ENCODE data around the gene TRPC4.

TRPC4 gene

DNA sequence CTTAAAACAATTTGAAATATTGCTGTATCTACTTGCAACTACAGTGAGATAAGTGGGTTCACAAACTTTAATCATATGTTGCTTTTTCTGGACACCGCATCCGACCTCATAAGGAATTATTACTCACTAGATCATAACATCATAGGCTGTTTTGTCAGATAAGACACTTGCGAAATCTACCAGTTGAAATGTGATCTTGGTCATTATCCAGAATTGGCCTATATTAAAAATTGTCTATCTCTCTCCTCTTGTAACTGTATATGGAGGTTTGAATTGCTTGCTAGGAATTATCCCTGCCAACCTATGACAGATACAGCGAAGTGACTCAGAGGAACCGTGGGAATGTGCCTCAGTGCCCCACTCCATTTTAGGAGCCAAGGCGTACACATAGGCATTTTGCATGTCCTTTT is 154.0 kb downstream of the TRPC4 start:
- DNase-seq, result no peak

DNA sequence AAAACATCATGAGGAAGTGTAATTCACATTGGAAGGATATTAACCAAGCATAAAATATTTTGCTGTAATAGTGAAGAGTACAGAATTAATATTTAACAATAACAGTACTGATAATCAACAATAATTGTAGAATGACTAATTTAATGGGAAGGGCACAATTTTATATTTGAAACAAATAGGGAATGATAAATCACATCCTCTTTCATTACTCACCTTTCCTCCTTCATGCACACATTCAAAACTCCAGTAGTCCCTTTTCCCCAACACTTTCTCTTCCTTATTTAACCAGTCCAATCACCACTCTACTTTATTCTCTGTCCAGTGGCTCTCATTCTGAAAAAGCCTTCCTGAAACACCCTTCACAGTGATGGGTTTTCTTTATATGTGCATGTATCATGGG is 160.3 kb downstream of the TRPC4 start:
- no peak for DNase-seq

DNA sequence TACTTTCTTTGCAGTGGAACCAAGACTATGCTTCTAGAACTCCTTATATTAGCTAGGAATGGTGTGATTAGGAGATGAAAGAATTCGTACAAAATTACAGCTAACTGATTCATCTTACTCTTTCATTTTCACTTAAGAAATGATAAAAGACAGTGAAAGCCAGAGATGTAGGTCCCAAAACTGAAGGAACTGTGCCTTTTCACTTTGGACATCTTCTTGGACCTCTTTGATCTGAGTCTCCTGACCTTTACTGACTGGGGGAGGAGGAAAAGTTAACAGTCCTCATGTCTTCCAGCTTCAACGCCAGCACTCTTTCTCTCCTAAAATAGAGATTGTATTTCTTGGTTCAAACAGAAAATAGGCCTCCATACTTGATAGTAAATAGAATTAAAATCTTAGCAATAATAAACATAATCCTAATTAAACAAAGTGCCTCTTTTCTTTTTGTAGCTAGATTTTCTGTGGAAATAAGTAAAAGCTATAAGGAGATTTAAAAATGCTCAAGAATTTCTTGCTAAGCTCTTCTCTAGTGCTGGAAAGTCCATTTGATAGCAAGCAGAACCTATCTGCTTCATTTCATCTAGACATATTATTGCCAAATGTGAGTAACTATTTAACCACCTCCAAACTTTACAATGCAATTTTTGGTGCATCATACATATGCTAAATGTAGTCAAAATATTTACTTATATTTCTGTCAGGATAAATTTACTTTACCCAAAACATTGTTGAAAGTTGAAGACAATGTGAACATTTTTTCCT is 161.7 kb downstream of the TRPC4 start:
- DNase-seq, result no peak

DNA sequence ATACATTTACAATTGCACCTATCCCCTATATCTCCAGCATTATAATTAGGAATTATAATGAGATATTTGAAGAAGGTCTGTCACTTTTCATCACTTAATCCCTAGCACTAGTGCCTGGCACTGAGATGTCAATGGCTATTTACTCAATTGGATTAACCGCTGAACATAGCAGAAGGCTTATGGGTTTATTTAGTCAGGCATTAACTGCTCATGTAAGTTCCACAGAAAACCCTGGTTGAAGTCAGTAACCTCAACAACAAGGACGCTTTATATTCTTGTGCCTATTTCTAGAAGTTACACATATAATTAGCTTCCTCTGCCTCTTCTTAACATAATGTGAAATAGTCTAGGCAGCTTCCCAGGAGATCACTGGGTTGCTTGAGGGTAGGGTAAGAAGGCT is 163.5 kb downstream of the TRPC4 start:
- no peak for DNase-seq

DNA sequence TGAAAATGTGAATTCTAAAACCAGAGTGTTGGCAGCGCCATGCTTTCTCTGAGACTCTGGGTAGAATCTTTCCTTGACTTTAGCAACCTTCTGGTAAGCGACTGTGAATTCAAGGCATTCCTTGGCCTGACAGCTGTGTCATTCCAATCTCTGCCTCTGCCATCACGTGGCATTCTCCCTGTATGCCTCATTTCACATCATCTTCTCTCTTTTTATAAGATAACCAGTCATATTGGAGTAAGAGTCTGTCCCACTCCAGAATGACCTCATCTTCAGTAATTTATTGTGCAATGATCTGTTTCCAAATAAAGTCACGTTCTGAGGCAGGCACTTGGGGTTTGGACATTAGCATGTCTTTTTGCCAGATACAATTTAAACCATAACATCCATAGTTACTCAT is 167.6 kb downstream of the TRPC4 start:
- DNase-seq, result no peak

DNA sequence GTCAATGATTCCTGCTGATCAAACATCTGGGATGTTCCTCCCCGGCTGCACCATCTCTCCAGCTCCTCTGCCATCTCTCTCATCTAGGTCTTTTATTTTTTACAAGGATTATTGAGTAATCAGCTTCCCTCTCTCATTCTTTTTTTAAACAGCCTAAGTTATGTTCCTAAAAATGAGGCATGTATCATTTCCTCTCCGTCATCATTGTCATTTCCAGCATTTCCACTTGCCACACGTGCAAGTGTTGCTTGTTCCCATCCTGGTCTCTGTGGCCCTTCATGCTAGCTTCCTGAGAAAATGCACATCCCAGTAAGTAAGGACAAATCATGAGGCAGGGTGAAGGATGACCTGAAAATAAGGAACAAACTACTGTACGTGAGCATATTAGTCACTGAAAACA is 168.3 kb downstream of the TRPC4 start:
- no peak for DNase-seq

DNA sequence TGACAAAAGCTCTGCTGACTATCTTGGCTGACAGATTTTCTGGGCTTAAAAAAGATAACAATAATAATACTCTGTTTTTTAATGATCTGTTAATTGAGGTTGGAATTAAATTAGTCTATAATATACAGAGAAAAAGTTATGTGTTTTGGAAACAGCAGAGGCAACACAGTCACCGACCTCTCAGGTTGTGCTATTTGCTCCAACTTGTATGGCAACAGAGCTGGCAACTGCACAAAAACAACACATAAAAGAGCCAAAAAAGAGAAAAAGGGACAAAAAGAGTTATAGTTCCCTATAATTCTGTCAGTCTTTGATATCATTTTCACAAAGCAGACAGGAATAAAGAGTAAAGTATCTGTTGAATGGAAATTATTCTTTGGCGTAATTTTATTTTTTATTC is 168.7 kb downstream of the TRPC4 start:
- DNase-seq, result no peak

DNA sequence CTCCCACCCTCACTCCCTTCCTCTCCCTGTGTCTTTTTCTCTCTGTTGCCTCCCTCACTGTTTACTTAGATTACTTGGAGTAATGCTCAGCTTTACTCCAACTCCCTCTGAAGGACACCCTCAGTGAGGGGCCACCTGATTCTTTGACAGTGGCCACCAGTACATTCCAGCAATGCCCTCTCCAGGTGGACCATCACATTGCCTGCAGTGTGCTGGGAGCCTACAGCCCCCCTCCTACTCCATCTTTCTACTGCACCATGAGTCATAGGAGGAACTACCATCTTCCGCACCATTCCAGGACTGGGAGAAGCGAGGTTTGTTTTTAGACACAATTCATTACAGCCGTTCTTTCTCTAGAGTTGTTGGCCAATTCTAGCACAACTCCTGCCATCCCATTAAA is 174.4 kb downstream of the TRPC4 start:
- DNase-seq, result no peak

DNA sequence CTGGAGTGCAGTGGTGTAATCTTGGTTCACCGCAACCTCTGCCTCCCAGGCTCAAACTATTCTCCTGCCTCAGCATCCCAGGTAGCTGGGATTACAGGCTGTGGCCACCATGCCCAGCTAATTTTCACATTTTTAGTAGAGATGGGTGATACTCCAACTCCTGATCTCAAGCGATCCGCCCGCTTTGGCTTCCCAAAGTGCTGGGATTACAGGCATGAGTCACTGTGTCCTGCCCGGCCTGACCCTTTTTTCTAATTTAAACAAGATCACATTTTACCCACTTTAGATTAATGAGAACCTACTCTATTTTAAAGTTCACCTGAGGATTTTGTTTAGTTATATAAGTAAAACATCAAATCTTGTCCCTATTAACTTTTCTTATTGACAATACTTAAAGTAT is 179.2 kb downstream of the TRPC4 start:
- DNase-seq, result no peak

DNA sequence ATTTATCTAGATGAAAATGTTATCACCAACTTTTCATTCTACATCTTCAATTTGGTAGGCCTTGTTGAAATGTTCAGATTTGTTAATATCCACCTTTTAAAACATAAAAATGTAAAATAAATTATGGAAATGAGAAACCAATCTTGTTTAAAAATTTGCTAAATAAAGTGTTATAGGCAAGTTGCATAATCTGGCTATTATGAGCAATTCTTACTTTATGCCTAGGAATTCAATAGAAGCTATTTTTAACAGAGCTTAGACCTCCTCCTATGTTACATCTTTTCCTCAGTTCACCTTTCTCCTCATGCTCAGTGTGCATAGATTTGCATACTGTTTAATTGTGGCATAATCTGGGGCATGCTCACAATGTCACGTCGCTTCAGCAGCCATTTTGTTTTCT is 183.1 kb downstream of the TRPC4 start:
- DNase-seq, result no peak

DNA sequence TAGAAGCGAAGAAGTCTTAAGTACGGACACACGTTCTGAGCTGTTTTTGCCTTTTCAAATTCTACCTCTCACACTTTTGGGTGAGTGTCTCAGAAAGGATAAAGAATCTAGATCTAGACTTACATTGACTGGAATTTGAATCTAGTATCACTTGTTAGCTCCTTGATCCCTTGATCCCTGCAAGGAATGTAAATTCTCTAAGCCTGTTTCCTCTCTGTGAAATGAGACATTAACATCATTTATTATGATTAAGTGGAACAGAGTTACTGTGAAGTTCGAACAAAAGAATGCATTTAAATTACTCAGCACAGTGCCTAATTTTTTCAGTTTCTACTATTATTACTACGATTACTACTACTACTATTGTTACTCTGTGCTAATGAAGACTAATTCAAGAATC is 184.4 kb downstream of the TRPC4 start:
- no peak for DNase-seq

DNA sequence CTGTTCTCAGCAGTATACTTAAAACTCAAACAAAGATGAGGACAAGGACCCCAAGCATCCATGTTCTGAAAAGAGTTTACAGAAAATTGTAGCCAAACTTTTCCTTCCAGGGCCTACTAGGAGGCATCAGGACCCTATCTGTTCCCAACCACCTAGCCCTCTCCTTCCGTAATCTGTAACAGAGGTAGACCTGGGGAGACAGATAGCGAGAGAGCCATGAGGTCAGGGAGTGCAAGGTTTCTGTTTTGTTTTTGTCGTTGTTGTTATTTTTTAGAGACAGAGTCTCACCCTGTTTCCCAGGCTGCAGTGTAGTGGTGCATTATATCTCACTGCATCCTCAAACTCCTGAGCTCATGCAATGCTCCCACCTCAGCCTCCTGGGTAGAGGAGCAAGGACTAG is 187.1 kb downstream of the TRPC4 start:
- DNase-seq, result no peak

DNA sequence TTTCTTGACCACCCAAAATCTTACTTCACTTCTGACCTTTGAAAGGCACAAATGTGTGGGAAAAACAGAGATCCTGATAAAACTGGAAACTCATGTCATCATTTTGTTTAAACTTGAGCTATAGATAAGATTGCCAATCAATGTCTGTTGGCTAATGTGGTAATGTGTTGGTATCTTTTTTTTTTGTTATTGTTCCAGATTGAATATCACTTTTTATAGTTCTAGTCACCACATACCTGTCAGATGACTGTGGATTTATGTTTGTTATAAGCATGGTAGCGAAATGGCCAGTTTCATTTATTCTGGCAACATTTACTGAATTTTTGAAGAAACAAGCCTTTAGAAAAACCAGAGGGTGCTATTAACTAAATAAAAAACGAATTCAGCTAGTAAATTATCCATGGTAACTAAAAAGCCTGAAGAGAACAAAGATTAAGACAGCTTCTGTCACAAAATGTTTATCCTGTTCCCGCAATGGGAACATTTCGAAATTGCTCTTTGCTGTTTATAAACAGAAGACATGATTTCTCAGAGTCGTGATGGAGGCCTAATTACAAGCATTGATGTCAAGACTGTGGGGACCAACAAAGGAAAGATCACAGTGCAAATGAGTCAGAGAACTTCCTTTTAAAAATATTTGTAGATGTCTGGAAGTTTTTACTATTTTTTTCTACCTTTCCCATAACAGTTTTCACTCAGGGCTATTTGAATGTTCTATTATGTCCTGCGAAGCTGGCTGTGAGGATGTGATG is 188.1 kb downstream of the TRPC4 start:
- DNase-seq, result no peak

DNA sequence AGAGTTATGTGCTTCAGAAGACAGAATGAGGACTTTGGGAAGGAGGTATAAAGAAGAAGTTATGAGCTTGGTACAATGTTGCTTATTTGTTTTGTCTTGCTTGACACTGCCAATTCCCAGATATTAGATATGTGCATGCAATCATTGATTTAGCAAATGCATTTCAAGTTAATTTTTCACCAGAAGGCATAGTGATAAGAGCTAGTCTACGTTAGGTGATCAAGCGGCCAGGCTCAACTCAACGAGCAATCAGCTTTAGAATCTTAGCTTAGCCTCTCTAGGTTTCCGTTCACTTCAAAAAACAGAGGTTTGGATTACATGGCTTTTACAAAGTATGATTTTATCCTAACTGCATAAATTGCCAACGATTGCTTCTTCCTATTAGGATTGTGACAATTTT is 189.4 kb downstream of the TRPC4 start:
- no peak for DNase-seq

DNA sequence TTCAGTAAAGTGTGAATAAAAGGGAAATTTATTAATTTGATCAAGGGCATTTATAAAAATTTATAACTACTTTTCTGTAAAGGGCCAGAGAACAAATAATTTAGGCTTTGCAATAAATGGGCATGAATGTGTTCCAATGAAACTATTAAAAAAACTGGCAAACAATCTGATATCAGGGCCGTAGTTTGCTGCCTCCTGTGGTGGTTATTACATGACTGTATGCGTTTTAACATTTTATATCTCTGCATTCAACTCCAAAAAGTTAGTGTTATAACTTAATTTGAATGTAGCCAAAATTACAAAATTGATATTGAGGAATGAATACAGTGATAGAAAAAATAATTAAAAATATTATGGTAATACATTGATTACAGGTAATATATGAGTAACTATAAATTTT is 190.5 kb downstream of the TRPC4 start:
- DNase-seq, result no peak

DNA sequence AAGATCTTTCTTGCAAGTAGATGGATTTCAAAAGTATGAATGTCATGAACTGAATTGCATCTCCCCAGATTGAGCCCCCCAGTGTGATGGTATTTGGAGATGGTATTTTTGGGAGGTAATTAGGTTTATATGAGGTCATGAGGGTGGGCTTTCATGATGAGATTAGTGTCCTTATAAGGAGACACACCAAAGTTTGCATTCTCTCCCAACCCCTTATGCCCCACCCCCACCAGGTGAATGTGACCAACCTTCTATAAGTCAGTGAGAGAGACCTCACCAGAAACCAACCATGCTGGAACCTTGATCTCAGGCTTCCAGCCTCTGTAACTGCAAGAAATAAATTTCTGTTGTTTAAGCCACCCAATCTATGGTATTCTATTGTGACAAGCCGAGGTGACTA is 199.7 kb downstream of the TRPC4 start:
- DNase-seq, result no peak

DNA sequence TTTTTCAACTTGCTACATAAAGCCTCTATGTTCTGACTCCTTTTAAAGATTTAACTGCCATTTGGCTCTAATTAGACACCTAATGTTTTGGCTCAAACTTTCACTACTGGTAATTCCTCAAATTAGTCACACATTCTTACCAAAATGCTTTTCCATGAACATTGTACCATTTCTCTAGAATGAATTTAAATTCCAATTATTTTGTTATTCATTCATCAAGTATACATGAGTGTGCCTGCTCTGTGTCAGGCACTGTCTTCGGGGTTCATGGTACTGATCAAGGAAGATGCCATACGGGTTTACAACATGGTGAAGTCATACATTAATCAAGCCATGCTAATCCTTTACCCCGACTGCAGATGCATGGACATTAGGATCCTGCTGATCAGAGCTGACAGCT is 201.9 kb downstream of the TRPC4 start:
- no peak for DNase-seq

DNA sequence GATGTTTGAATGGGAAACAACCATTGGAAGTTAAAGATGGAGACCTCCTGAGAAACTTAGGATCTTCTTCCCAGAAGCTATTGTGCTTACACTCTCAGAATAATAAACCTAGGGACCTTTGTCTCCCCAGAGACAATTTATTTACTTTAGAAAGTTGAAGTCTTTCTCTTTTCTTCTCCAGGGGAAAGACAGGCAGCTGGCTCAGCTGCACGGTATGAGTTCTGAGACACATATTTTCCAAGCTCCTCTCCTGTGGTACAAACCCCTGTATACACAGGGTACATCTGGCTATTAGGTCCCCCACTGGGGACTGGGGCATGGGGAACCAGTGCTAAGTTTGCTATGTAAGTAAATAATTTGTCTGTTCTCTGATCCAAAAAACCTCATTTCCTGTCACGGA is 203.5 kb downstream of the TRPC4 start:
- DNase-seq, result no peak

DNA sequence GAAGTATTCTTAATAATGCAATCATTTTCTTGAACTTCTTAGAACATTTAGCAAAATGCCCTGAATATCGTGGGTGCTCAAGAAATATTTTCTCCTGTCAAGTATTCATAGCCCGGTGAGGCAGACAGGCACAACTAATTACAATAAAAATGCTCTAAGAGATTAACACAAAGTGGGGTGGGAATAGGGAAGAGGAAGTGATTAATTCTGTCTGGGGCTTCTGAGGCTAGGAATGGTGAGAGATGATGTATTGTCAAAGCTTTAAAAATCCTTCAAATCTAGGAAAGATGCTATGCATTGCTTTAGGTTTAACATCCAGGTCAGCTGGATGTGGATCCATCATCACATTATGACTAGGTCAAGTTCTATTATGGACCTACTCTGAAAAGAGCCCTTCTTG is 204.2 kb downstream of the TRPC4 start:
- no peak for DNase-seq

DNA sequence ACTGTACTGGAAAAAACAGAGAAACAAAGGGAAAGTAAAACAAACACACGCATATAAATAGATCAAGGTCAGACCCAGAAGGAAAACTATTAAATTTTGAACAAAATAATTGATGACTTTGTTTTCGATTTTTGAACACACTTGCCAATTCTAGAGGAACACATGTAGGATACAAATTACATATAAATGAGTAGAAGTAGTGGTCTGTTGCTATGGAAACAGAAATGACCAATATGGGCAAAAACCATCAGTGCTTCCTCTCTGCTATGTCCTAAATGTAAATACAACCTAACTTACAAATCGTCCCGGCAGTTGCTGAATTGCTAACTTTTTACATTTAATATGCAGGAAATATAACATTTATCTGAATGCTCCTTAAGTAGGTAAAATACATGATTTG is 205.8 kb downstream of the TRPC4 start:
- DNase-seq, result no peak

DNA sequence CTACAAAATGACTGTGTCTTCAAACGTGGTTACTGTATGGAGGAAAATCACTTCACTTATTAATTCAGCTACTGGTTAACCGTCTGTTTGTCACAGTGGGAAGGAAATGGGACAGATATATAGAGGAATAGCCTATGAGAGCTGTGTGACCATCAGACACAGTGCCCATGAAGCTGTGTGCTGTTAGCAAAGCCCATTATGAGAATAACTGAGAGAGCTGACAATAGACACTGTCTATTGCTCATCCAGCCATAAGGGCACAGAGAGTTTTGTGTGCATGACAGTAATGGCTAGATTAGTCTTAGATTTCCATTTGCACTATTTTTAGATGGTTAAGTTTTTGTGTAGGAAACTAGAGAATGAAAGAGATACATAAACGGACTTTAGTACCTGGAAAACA is 206.9 kb downstream of the TRPC4 start:
- no peak for DNase-seq

DNA sequence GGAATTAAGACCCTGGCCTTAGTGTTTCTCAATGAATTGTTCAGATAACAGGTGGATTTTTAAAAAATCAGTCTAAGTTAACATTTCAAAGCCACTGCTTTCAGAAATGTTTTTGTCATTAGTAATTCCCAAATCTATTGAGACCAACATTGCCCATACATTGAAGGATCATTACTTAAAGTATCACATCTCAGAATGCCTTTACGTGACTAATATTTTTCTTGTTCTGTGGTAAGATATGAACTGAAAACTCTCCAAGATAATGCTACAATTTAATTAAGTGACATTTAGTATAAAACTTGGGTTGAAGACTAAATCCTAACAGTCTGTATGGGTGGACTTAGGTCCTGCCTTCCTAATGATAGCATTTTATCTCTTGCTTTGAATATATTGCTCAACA is 211.6 kb downstream of the TRPC4 start:
- DNase-seq, result no peak

DNA sequence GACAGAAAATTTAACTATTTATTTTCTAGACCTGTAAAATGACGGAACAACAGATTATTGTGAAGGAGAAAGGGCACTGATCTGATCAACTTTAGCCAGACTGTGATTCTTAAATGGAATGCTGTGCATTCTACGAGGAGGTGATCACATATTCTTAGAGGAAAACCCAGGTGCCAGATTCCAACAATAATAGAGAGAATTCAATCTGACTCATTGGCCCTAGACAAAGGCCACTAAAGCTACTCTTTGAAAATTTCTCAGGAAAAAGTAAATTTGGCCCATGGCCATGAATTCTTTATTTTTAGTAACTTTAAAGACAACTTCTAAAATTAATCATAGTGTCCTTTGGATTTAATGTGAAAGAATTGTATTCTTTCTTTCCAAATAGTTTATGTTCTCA is 212.4 kb downstream of the TRPC4 start:
- no peak for DNase-seq

DNA sequence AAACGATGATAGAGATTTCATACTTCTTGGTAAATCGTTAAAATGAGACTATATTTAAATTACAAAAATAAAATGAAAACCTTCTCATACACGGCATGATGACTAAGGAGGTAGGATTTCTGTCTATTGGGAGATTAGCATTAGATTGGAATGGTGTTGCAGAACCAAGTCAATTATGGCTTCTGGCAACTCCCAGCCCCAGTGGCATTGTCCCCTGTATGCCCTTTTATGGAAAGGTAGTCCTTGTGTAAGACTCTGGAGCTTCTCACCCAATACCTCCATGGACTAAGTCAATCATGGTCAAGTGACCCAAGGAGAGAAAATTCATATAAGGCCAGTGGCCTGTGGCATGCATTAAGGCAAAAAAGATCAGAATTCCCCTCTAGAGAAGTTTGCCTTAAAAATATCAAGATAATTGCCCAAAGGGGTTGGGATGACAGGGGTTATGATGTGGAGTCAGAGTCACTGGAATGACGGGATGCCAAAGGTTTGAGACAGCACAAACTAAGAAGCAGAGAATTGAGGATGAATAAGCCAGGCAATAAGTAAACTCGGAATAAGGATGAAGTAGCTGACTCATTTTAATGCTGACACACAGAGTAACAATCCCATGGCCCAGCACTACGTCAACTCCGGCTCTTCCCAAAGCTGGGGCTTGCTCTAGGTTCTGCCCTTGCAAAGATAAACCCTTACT is 213.2 kb downstream of the TRPC4 start:
- no peak for DNase-seq

Data from CD4-positive, alpha-beta T cell treated with Interleukin-10 for 1 hour (primary cell).